Measurements from ENCODE around the gene KCP. TPM values are rescaled to one million over a fixed set of nuclear protein-coding genes. Genes with fewer than 3 reads are reported as not detected.

The KCP gene
- total and polyA plus RNA-seq, 2 of the 13 experiments (the other 11 are each of a cell fraction or from before 2014, with no cell fraction given) = 0.37 to 1.0 TPM

DNA sequence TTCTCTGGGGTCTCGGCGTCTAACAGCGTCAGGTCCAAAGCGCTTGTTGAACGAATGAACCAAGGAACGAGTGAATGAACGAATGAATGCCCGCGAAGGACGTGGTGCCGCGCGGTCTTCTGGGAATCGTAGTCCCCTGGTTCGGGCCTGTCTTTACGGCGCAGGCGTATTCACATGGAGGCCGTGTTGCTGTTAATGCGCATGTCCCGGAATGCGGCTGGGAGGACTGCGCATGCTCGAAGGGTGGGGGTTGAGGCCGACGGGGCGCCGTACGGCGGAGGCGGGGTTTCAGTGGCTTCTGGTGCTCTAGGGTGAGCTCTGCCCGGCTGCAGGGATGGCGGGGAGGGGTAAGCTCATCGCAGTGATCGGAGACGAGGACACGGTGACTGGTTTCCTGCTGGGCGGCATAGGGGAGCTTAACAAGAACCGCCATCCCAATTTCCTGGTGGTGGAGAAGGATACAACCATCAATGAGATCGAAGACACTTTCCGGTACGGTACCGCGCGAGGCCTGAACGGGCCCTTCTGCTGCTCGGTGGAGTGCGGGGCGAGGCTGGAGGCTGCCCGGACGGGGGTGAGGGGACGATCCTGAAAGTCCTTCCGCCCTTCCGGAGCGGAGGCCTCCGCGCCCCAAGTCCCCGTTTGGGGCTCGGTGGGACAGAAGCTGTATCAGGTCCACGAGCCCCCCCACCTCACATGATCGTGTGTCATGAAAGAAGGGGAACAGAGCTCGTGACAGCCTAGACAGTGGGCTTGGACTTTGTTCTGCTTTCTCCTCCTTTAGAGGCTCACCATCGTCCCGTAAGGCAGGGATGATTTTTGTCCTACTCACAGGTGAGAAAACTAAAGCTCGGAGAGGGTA lies 47.7 kb downstream of the KCP start, which contains the start of gene ATP6V1F (continued):
- TF ChIP-seq ZNF225 (CRISPR knock-in tag; IDR thresholded peaks at IDR 0.05) (no peak), ZNF766 (CRISPR knock-in tag; IDR thresholded peaks at IDR 0.05; ENCODE audit: borderline replicate concordance) (no peak), ZBTB10 (CRISPR knock-in tag; IDR thresholded peaks at IDR 0.05; ENCODE audit: borderline replicate concordance) (no peak), ZNF343 (CRISPR knock-in tag; IDR thresholded peaks at IDR 0.05) (no peak), BATF2 (CRISPR knock-in tag; IDR thresholded peaks at IDR 0.05) (no peak), NFE2L1 (CRISPR knock-in tag; IDR thresholded peaks at IDR 0.05; ENCODE audit: borderline replicate concordance) (no peak), ZNF816 (CRISPR knock-in tag; IDR thresholded peaks at IDR 0.05; ENCODE audit: borderline replicate concordance) (no peak), PAXIP1 (CRISPR knock-in tag; conservative IDR thresholded peaks at IDR 0.05) (peak; percentile 38), ATF7-NPFF (CRISPR knock-in tag; IDR thresholded peaks at IDR 0.05; ENCODE audit: low read depth) (0 out of 2 replicates have a peak, but pooled peaks have one; percentile 43), ZNF558 (CRISPR knock-in tag; IDR thresholded peaks at IDR 0.05; ENCODE audit: borderline replicate concordance) (no peak), TOE1 (CRISPR knock-in tag; IDR thresholded peaks at IDR 0.05) (no peak), PRPF4 (IDR thresholded peaks at IDR 0.05; ENCODE audit: low read depth, low read length, poor library complexity, severe bottlenecking) (no peak), CENPBD1 (CRISPR knock-in tag; IDR thresholded peaks at IDR 0.05; ENCODE audit: borderline replicate concordance, low read depth) (no peak), ZNF720 (CRISPR knock-in tag; IDR thresholded peaks at IDR 0.05) (no peak), PAWR (CRISPR knock-in tag; IDR thresholded peaks at IDR 0.05; ENCODE audit: borderline replicate concordance) (no peak)
- TF ChIP-seq, protein P1, sequence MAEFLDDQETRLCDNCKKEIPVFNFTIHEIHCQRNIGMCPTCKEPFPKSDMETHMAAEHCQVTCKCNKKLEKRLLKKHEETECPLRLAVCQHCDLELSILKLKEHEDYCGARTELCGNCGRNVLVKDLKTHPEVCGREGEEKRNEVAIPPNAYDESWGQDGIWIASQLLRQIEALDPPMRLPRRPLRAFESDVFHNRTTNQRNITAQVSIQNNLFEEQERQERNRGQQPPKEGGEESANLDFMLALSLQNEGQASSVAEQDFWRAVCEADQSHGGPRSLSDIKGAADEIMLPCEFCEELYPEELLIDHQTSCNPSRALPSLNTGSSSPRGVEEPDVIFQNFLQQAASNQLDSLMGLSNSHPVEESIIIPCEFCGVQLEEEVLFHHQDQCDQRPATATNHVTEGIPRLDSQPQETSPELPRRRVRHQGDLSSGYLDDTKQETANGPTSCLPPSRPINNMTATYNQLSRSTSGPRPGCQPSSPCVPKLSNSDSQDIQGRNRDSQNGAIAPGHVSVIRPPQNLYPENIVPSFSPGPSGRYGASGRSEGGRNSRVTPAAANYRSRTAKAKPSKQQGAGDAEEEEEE (CRISPR knock-in tag; IDR thresholded peaks at IDR 0.05; ENCODE audit: borderline replicate concordance) = no peak
